Fibroblast of lung (primary cell): ENCODE data around the gene THY1.
"Not testable (repeated sequence)": the region's sequence is repeated elsewhere in the genome, so short reads cannot be mapped to it uniquely, and the experiment has no call there.

ENCODE experiments used
- EZH2 ChIP-seq: IDR thresholded peaks from 2 replicates; pipeline ENCODE4 v1.5.1; 2012; ENCODE audit warnings: low read length, control low read depth, mild to moderate bottlenecking; ENCODE audit errors: missing control alignments
- TF ChIP-seq, protein P1 (sequence below), 2 donors: IDR thresholded peaks in 1 of 2; conservative IDR thresholded peaks in 1 of 2; 1 replicate in 1 of 2; 2 replicates in 1 of 2; pipeline ENCODE4 v1.5.1; 2011 to 2012; ENCODE audit warnings: low read length in 2 of 2, control low read depth in 1 of 2, inconsistent platforms in 1 of 2, low read depth in 1 of 2, mild to moderate bottlenecking in 1 of 2

DNA sequence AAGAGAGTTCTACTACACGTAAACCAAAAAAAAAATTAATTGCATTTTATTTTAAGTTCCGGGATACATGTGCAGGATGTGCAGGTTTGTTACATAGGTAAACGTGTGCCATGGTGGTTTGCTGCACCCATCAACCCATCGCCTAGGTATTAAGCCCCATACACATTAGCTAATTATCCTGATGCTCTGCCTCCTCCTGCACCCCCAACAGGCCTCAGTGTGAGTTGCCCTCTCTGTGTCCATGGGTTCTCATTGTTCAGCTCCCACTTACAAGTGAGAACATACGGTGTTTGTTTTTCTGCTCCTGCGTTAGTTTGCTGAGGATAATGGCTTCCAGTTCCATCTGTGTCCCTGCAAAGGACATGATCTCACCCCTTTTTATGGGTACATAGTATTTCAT is 32.7 kb upstream of the THY1 start:
- TF ChIP-seq, protein P1, sequence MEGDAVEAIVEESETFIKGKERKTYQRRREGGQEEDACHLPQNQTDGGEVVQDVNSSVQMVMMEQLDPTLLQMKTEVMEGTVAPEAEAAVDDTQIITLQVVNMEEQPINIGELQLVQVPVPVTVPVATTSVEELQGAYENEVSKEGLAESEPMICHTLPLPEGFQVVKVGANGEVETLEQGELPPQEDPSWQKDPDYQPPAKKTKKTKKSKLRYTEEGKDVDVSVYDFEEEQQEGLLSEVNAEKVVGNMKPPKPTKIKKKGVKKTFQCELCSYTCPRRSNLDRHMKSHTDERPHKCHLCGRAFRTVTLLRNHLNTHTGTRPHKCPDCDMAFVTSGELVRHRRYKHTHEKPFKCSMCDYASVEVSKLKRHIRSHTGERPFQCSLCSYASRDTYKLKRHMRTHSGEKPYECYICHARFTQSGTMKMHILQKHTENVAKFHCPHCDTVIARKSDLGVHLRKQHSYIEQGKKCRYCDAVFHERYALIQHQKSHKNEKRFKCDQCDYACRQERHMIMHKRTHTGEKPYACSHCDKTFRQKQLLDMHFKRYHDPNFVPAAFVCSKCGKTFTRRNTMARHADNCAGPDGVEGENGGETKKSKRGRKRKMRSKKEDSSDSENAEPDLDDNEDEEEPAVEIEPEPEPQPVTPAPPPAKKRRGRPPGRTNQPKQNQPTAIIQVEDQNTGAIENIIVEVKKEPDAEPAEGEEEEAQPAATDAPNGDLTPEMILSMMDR (conservative IDR thresholded peaks at IDR 0.05 in 1 of 2, IDR thresholded peaks at IDR 0.05 in 1 of 2; ENCODE audit: low read depth in 1 of 2, low read length in 2 of 2): not testable (repeated sequence)
- TF ChIP-seq EZH2: not testable (repeated sequence)
